ENCODE measurements around the gene KIAA0513.

The KIAA0513 gene

GRCh38 chr16:85123891-85124635 lies 96.5 kb downstream of the KIAA0513 start:
- DNase-seq: no peak

- DNase-seq: peak; percentile 75
Observed at GRCh38 chr16:85124636-85125346, 97.2 kb downstream of the KIAA0513 start.

GRCh38 chr16:85125570-85126393 lies 98.2 kb downstream of the KIAA0513 start:
- DNase-seq: no peak

GRCh38 chr16:85126394-85126704 lies 98.8 kb downstream of the KIAA0513 start:
- DNase-seq: peak; percentile 58

DNA sequence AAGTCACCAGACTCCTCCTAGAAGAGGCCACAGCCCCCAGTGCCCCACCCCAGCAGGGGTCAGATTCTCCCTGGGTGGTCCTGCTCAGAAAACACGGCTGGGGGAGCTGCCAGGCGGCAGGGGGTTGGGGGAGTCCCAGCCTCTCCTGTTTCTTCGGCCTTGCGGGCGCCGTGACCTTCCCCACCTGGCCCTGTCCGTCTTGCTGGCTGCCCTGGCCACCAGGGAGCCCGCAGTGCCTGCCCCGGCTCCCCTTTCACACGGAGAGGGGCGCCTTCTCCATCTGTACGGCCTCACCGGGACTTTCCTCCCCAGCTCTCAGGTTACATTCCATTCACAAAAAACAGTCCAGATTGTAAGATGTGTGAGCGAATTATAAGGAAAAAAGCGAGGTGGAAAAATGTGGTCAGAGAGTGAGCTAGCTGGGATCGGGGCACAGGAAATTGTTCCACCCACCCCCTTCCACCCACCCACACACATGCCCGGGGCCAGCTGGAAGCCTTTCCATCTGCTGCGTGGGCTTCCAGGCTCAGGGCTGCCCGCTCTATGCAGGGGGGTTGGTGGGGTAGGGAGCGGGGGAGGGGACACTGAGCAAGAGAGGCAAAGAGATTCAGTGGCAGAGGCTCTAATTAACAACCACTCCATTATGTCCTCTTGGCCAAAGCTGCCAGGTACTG lies 99.2 kb downstream of the KIAA0513 start:
- DNase-seq: peak; percentile 90

DNA sequence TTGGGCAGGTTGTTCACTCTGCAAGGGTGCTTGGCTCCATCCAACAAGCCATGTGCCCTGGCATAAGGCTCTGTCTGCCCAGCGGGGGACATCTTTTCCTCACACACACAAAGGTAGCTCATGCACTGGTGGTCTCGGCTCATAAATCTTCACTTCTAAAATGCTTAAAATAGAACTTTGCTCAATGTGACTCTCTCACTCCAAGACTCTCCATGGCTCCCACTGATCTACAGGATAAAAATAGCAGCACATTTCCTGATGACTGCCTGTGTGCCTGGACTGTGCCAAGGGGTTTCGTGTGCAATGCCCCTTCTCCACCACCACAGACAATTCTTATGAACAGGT lies 99.8 kb downstream of the KIAA0513 start:
- no peak for DNase-seq

DNA sequence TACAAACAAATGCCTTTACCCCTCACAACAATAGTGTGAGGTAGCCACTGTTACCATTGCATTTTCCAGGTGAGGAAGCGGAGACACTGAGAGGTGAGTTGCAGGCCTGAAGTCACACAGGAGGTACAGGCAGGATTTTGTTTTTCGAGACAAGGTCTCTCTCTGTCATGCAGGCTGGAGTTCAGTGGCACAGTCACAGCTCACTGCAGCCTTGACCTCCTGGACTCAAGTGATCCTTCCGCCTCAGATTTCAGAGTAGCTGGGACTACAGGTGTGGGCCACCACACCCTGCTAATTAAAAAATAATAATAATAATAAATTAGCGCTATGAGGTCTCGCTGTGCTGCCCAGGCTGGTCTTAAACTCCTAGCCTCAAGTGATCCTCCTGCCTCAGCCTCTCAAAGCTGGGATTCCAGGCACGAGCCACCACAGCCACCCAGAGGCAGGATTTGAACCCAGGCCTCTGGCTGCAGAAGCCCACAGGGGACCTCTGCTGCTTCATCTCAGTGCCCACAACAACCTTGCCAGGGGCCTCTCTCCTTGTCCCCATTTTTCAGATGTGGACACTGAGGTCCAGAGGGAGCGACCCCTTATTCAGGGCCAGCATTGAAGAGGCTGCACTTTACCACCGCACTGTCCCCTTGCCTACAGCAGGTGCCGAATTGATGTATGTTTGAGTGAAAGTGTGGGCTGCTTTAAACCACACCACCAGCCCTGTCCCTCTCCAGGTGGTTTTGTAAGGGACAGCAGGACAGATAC lies 100.7 kb downstream of the KIAA0513 start:
- DNase-seq: no peak

DNA sequence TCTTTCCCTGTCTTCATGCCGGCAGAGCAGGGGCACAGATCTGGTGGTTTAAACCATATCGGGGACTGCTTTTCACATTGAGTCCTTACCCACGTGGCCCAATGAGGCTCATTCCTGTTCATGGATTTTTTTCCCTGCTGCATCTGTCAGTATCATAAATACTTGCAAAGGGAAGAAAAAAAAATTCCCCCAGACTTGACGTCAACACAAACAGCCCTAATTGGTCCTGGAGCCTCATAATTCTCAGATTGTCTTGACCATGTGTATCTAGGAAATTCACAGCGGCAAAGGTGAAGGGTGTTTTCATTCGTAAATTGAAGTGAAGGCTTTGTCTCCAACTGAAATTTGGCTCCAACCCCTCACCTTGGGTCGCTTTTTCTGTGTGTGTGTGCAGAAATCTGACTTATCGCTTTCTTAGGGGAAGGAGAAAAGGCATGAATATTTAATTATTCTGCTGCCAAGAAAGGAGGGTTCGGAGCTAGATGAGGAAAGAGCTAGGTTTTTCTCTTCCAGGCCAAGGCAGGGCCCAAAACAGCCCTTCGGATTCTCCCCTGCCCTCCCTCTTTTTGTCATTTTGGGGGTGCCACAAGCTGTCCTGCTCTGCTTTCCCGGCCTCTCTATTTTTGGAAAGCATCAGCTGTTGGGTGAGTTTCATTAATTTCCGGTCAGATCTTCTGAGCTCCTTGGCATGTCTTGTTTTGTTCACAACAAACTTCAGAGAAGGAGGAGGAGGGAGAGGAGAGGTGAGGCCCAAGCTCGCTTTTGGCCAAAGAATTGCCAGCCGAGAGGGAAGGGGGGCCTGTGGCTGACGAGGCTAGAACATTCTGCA lies 102.5 kb downstream of the KIAA0513 start:
- peak; percentile 88 for DNase-seq

GRCh38 chr16:85130705-85131028 lies 103.1 kb downstream of the KIAA0513 start:
- DNase-seq: no peak

GRCh38 chr16:85132456-85133289 lies 105.1 kb downstream of the KIAA0513 start:
- DNase-seq: no peak

GRCh38 chr16:85133290-85133599 lies 105.7 kb downstream of the KIAA0513 start:
- no peak for DNase-seq

- no peak for DNase-seq
Observed at GRCh38 chr16:85134076-85134788, 106.6 kb downstream of the KIAA0513 start.

DNA sequence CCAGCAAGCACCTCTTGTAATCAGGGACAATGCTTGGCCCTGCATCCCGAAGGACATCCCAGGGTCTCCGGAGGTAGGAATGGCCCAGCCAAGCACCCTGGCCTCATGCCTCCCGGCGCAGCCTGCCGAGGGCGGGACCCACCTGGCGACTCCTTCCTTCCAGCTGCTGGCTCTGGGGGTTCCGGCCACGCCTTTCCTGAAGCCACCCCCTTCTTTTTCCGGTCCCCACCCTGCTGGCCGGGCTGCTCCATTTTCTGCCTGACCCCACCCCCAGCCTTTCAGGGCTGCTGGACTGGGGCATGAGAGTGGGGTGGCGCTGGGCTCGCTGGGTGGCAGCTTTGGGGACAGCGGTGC lies 107.2 kb downstream of the KIAA0513 start:
- DNase-seq: no peak

DNA sequence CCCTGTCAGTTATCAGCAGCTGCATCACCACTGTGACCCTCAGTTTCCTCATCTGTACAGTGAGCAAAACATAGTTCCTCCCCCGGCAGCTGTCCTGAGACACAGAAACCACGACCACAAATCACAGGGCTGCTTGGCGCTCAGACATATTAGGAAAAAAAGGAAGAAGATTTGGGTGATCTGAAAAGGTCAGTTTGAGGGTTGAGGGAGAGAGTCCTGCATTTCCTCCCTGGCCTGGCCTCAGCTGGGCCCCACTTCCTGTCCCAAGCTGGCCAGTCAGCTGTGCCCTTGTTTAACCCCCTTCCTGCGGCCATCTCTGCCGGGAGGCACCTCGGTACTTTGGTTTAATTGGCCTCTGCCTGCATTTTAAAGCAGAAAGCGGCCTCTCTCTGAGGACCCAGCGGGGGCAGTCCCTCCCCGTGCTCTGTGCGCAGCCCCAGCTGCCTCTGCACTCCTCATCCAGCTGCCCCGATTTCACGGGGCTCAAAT lies 108.7 kb downstream of the KIAA0513 start:
- no peak for DNase-seq

- no peak for DNase-seq
Observed at GRCh38 chr16:85136702-85137322, 109.2 kb downstream of the KIAA0513 start.

DNA sequence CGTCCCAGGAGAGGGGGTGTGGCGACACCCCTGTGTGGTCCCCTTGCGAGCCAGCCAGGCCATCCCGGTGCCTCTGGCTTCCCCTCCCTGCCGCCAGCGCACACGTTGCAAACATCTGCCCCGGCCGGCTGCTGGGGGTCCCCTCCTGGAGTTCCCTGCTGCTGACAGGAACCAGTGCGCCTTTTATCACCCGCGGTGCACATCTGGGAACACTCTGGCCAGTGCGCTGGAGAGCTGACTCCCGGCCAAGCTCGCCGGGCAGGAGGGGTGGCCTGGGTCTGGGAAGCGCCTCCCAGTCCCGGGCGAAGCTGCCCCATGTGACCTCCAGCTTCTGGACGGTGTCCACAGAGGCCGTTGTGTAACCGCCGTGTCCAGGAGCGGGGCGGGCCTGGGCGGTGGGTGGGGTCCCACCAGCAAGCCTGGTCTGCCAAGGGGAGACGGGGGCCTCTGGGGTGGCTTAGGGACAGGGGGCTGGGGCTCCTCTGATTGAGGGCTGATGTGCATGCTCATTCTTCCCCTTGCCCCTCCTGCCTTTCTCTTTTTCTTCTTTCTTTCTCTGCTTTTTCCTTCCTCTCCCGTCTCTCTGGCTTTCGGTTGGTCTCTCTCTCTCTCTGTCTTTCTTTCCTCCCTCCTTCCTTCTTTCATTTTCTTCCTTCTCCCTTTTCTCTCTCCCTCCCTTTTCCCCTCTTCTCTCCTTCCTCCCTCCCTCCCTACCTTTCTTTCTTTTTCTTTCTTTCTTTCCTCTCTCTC lies 109.9 kb downstream of the KIAA0513 start:
- no peak for DNase-seq

- DNase-seq: no peak
Observed at GRCh38 chr16:85138073-85138824, 110.7 kb downstream of the KIAA0513 start.
